K562 treated with DMSO at 1 percent for 24 hours (cell line): ENCODE measurements around the gene PPP1R17. TPM values are rescaled to one million over a fixed set of nuclear protein-coding genes. Genes with fewer than 3 reads are reported as not detected.

ENCODE experiments used
- total RNA-seq: library from RNA; unstranded; fragments of 300-600 nt; gene quantifications from 2 replicates; pipeline ENCODE4 v1.2.3, GENCODE V29; 2022; ENCODE audit warnings: low read depth; ENCODE audit not compliant: insufficient read depth

PPP1R17 gene
- total RNA-seq: not detected in 2 replicates

GRCh38 chr7:31687024-31687748 lies at the start of gene PPP1R17:
Gene PPP1R17 (plus strand): TSS chr7:31687215. CDS start chr7:31692442, 5,227 bp downstream.

Other genes with a start within 250 kb of the PPP1R17 start
- gene ITPRID1, start 173.1 kb upstream of the PPP1R17 start, total RNA-seq: not detected in 2 replicates